Body of pancreas (tissue), 4 donors: Measurements from ENCODE around the gene GPRC5B.

Experiments used
- CTCF ChIP-seq, 7 experiments: fragments of 450-650 bp in 4 of 7; fragments of 200-600 bp in 3 of 7; sonication (generic) in 3 of 7; IDR thresholded peaks; one replicate each; pipeline ENCODE4 v1.5.1; 2016 to 2019; ENCODE audit warnings: antibody characterized with exemption in 7 of 7
- POLR2A ChIP-seq, 3 donors: fragments of 450-650 bp; IDR thresholded peaks; one replicate each; pipeline ENCODE4 v1.6.1; 2016; ENCODE audit warnings: antibody characterized with exemption in 3 of 3, mild to moderate bottlenecking in 2 of 3

GRCh38 chr16:19912455-19913339 is 28.0 kb upstream of the GPRC5B start:
- TF ChIP-seq CTCF (IDR thresholded peaks at IDR 0.05) (no peak), POLR2A (IDR thresholded peaks at IDR 0.05) (no peak)
